A673 (cell line): ENCODE measurements around the gene PEX14. TPM values are rescaled to one million over a fixed set of nuclear protein-coding genes. Genes with fewer than 3 reads are reported as not detected.
"Not testable (repeated sequence)": the region's sequence is repeated elsewhere in the genome, so short reads cannot be mapped to it uniquely, and the experiment has no call there.

ENCODE experiments used
- BruUV-seq: library from RNA; stranded (reverse); fragments of 400-500 nt; replicated peaks from 2 replicates; lab custom pipeline; 2021; lab: Mats Ljungman, UMichigan
- CTCF ChIA-PET: fragments of 300-600 bp; sonication (Branson Sonifier 250); formaldehyde crosslinking; loops from one replicate; lab custom pipeline; 2022; ENCODE audit warnings: antibody characterized with exemption; lab: Charles Lee
- POLR2A ChIA-PET: fragments of 300-600 bp; sonication (Branson Sonifier 250); formaldehyde crosslinking; loops from one replicate; lab custom pipeline; 2022; ENCODE audit warnings: antibody characterized with exemption; ENCODE audit not compliant: low non-redundant PET; lab: Charles Lee
- DNase-seq: peaks from one replicate; pipeline ENCODE4 v3.0.0-alpha.2; 2015; ENCODE audit warnings: low spot score
- H3K27ac ChIP-seq: fragments of 200-600 bp; sonication (generic); 2 replicates; pipeline ENCODE4 v1.5.1; 2016; ENCODE audit warnings: mixed run types, low read depth, mild to moderate bottlenecking, mixed read lengths, antibody characterized with exemption, low read length; ENCODE audit not compliant: poor library complexity, severe bottlenecking
- H3K27me3 ChIP-seq: fragments of 200-600 bp; sonication (generic); replicated peaks from 2 replicates; pipeline ENCODE4 v1.6.1; 2017; ENCODE audit warnings: mixed run types, low read depth, mild to moderate bottlenecking, mixed read lengths, antibody characterized with exemption, low read length; ENCODE audit not compliant: insufficient read depth, poor library complexity
- H3K36me3 ChIP-seq: fragments of 200-600 bp; sonication (generic); 2 replicates; pipeline ENCODE4 v1.6.1; 2016; ENCODE audit warnings: mixed run types, mild to moderate bottlenecking, mixed read lengths, antibody characterized with exemption, low read length; ENCODE audit not compliant: insufficient read depth, poor library complexity, severe bottlenecking
- H3K4me1 ChIP-seq: fragments of 200-600 bp; sonication (generic); 2 replicates; pipeline ENCODE4 v1.6.1; 2017; ENCODE audit warnings: mixed run types, mild to moderate bottlenecking, mixed read lengths, antibody characterized with exemption, low read length; ENCODE audit not compliant: insufficient read depth, poor library complexity, severe bottlenecking
- H3K4me3 ChIP-seq: fragments of 200-600 bp; sonication (generic); 2 replicates; pipeline ENCODE4 v1.5.1; 2016; ENCODE audit warnings: low read depth, mixed run types, mild to moderate bottlenecking, mixed read lengths, low read length; ENCODE audit not compliant: poor library complexity, severe bottlenecking
- H3K9me3 ChIP-seq: fragments of 200-600 bp; sonication (generic); 2 replicates; pipeline ENCODE4 v1.6.1; 2016; ENCODE audit warnings: mixed run types, low read depth, mild to moderate bottlenecking, mixed read lengths, antibody characterized with exemption, low read length; ENCODE audit not compliant: poor library complexity, severe bottlenecking
- EZH2 ChIP-seq: fragments of 200-600 bp; sonication (generic); IDR thresholded peaks from 2 replicates; pipeline ENCODE4 v1.6.1; 2017; ENCODE audit warnings: borderline replicate concordance, low read depth, mild to moderate bottlenecking, mixed read lengths, antibody characterized with exemption, low read length; ENCODE audit not compliant: poor library complexity, severe bottlenecking
- intact Hi-C: fragments of 100-400 bp; cut with micrococcal nuclease; formaldehyde crosslinking; loops from one replicate; pipeline ENCODE4 v1.10.0; 2022; ENCODE audit not compliant: unreplicated experiment
- total RNA-seq: library from RNA; stranded (reverse); gene quantifications from 2 replicates; pipeline ENCODE4 v1.2.3, GENCODE V29; 2021
- TF ChIP-seq, protein P1 (sequence below): fragments of 300-800, 200-600 bp; sonication (generic); conservative IDR thresholded peaks from 2 replicates; pipeline ENCODE4 v1.5.1; 2017; ENCODE audit warnings: low read depth, mild to moderate bottlenecking, antibody characterized with exemption, low read length, moderate library complexity, mixed read lengths

Gene PEX14
- total RNA-seq, 1 experiment from 2014 or later, result 26.8 TPM

- intact Hi-C loops, result no loop called here
- H3K4me3 ChIP-seq, result no peak overlapping the region
- H3K9me3 ChIP-seq, result no peaks in the 10 kb centered on the region
- no peaks in the 10 kb centered on the region for H3K27me3 ChIP-seq
- no peak for DNase-seq
- ChIA-PET CTCF (interaction anchor here (0.7 kb wide), 1 partner anchor 13 kb away, joined by 5 read pairs; no protein-coding TSS in a partner anchor), POLR2A (no interaction called here)
- H3K27ac ChIP-seq, result no peak overlapping the region
- no peaks in the 10 kb centered on the region for H3K4me1 ChIP-seq
- TF ChIP-seq EZH2, result no peak
- TF ChIP-seq, protein P1, sequence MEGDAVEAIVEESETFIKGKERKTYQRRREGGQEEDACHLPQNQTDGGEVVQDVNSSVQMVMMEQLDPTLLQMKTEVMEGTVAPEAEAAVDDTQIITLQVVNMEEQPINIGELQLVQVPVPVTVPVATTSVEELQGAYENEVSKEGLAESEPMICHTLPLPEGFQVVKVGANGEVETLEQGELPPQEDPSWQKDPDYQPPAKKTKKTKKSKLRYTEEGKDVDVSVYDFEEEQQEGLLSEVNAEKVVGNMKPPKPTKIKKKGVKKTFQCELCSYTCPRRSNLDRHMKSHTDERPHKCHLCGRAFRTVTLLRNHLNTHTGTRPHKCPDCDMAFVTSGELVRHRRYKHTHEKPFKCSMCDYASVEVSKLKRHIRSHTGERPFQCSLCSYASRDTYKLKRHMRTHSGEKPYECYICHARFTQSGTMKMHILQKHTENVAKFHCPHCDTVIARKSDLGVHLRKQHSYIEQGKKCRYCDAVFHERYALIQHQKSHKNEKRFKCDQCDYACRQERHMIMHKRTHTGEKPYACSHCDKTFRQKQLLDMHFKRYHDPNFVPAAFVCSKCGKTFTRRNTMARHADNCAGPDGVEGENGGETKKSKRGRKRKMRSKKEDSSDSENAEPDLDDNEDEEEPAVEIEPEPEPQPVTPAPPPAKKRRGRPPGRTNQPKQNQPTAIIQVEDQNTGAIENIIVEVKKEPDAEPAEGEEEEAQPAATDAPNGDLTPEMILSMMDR, result no peak
- no peaks in the 10 kb centered on the region for H3K36me3 ChIP-seq
- no TSS peak for BruUV-seq
Observed at GRCh38 chr1:10502206-10502605, 27.5 kb downstream of the PEX14 start.

- BruUV-seq, result no TSS peak
Observed at GRCh38 chr1:10504249-10504648, 29.5 kb downstream of the PEX14 start.

GRCh38 chr1:10506046-10506676 is 31.4 kb downstream of the PEX14 start:
- intact Hi-C loops, H3K27ac ChIP-seq, POLR2A ChIA-PET, BruUV-seq, H3K36me3 ChIP-seq, H3K4me3 ChIP-seq, DNase-seq, H3K9me3 ChIP-seq, H3K27me3 ChIP-seq: not testable (repeated sequence)
- CTCF ChIA-PET, result interaction anchor here (0.7 kb wide), 1 partner anchor 23 kb away, joined by 4 read pairs; no protein-coding TSS in a partner anchor
- H3K4me1 ChIP-seq, result peaks cover 34% of the 10 kb centered on the region

More at GRCh38 chr1:10504249-10504648, 29.5 kb downstream of the PEX14 start:
- Histone ChIP-seq H3K36me3 (no peaks in the 10 kb centered on the region), H3K4me1 (peaks cover 15% of the 10 kb centered on the region), H3K9me3 (no peaks in the 10 kb centered on the region), H3K27me3 (no peaks in the 10 kb centered on the region), H3K4me3 (no peak overlapping the region), H3K27ac (no peak overlapping the region)
- POLR2A ChIA-PET, result no interaction called here
- DNase-seq, result no peak
- intact Hi-C loops, result no loop called here
- TF ChIP-seq, protein P1, result no peak
- TF ChIP-seq EZH2, result no peak
- CTCF ChIA-PET, result no interaction called here

DNA sequence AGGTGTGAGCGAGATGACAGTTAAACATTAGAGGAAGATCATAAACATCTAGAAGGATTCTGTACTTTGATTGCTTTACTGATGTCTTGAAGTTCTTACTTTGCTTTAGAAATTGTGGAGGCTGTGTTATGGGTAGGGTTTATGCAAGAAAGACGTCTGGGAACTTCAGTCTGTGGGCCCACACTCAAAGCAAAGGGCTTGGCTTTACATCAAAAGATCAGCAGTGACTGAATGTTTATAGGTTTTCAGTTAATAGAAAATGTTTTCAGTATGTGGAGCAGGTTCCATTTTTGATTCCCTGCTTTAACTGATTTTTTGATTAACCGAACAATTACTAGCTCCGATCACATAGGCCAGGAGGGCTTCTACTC is 31.9 kb downstream of the PEX14 start:
- POLR2A ChIA-PET, result no interaction called here

More for the DNA sequence above, 31.9 kb downstream of the PEX14 start:
- peaks cover 39% of the 10 kb centered on the region for H3K4me1 ChIP-seq
- no TSS peak for BruUV-seq
- no peak overlapping the region for H3K27ac ChIP-seq
- CTCF ChIA-PET, result no interaction called here
- H3K27me3 ChIP-seq, result no peaks in the 10 kb centered on the region
- H3K9me3 ChIP-seq, result no peaks in the 10 kb centered on the region
- DNase-seq, result no peak
- intact Hi-C loops, result no loop called here
- no peak overlapping the region for H3K4me3 ChIP-seq
- H3K36me3 ChIP-seq, result no peaks in the 10 kb centered on the region
- TF ChIP-seq, protein P1, result no peak
- no peak for TF ChIP-seq EZH2
